HUES64 (cell line): ENCODE results near the gene PDHX.

Experiments used
- H3K27ac ChIP-seq: 2 replicates; pipeline ENCODE4 v1.7.0; 2013; ENCODE audit warnings: low read depth, low read length, inconsistent platforms
- H3K27me3 ChIP-seq: 2 replicates; pipeline ENCODE4 v1.6.1; 2013; ENCODE audit warnings: mild to moderate bottlenecking, low read length; ENCODE audit not compliant: insufficient read depth
- H3K36me3 ChIP-seq: 2 replicates; pipeline ENCODE4 v1.6.1; 2013; ENCODE audit warnings: mild to moderate bottlenecking, low read length; ENCODE audit not compliant: insufficient read depth
- H3K4me1 ChIP-seq: 2 replicates; pipeline ENCODE4 v1.6.1; 2013; ENCODE audit warnings: mild to moderate bottlenecking, low read length, moderate library complexity; ENCODE audit not compliant: insufficient read depth
- H3K4me3 ChIP-seq: 2 replicates; pipeline ENCODE4 v1.5.1; 2013; ENCODE audit warnings: mild to moderate bottlenecking, low read length, moderate library complexity
- H3K9ac ChIP-seq: 2 replicates; pipeline ENCODE4 v1.6.1; 2013; ENCODE audit warnings: mild to moderate bottlenecking, low read depth, low read length
- H3K9me3 ChIP-seq: 2 replicates; pipeline ENCODE4 v1.6.1; 2013; ENCODE audit warnings: low read depth, low read length; ENCODE audit not compliant: insufficient read depth
- WGBS: fragments of 150-250, 120-280 bp; methylation state at CpG from one replicate; pipeline ENCODE4 v1.1.7; 2013; ENCODE audit warnings: missing lambda C conversion rate; 5-methylcytosine and 5-hydroxymethylcytosine counted together

PDHX gene

DNA sequence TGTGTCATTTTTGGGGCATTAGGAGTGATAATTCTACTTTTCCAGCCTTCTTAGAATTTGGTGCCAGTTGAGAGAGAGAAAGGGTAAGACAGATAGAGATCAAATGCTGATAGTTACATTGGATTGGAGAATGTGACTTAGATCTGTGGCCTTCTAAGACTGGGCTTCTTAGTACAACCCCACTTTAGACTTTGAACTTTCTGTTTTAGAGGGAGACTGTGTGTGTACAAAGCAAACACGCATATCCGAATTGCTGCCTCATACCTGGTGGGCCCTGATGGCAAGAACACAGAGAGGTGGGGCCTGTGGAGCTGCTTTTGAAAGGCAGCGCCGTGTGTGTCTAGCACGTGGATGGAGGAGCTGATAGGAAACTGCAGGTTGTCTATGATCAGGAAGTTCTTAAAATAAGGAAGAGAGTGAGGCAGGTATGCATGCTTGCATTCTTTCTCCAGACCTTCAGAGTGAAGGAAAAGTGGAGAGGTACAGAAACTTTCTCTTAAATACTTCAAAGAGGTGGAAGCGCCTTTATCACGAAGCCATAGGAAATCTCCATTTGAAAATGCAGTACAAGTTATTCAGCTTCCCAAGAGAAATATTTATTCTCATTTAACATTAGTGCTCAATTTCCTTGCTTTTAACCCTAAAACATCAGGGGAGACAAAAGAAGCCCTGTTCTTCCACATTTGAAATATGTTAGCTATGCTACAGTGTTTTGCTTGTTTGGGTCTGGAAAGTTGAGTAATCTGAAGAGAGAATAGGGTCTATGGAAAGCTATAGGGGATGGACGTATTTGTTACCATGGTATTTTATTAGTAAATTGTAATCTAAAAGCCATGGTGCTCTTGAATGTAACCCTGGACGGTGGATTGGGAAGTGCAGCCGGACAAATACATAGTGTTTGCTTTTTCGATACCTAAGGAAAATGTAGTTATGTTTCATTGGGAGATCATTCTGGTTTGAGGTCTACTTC lies 13.7 kb downstream of the PDHX start:
- Histone ChIP-seq H3K36me3 (peaks cover 26% of the 10 kb centered on the region), H3K9ac (no peak overlapping the region), H3K4me1 (peaks cover 21% of the 10 kb centered on the region), H3K9me3 (no peaks in the 10 kb centered on the region), H3K27me3 (no peaks in the 10 kb centered on the region), H3K4me3 (no peak overlapping the region), H3K27ac (no peak overlapping the region)
- WGBS: 89% methylated on average over 11 of the region's 11 CpGs

DNA sequence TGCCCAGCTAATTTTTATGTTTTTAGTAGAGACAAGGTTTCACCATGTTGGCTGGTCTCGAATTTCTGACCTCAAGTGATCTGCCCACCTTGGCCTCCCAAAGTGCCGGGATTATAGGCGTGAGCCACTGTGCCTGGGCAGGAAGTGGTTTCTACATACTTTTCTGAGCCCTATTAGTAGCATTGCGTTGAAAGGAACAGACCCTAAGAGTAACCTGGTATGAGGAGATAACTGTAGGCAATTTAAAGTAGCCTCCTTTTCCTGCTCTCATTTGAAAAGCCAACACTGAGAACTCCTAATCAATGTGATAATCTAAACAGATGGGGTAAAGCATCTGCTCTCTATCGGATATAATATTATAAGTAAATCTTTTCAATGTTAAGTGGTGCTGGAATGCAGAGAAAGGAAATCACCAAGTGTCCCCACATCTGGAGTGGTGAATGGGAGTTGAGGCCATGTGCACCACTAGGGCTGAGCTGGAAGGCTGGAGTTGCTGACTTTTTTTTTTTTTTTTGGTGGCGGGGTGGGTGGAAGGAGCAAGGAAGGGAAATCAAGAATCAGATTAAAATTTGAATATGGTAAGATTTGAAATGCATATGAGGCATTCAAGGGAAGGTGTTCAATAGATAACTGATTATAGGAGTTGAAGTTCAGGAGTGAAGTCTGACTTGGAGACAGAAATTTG lies 20.7 kb downstream of the PDHX start:
- H3K9me3 ChIP-seq: no peaks in the 10 kb centered on the region
- H3K9ac ChIP-seq: no peak overlapping the region
- H3K27me3 ChIP-seq: no peaks in the 10 kb centered on the region
- 94% methylated on average over 6 of the region's 6 CpGs for WGBS
- H3K4me1 ChIP-seq: no peaks in the 10 kb centered on the region
- no peak overlapping the region for H3K4me3 ChIP-seq
- peaks cover 23% of the 10 kb centered on the region for H3K36me3 ChIP-seq
- H3K27ac ChIP-seq: no peak overlapping the region

DNA sequence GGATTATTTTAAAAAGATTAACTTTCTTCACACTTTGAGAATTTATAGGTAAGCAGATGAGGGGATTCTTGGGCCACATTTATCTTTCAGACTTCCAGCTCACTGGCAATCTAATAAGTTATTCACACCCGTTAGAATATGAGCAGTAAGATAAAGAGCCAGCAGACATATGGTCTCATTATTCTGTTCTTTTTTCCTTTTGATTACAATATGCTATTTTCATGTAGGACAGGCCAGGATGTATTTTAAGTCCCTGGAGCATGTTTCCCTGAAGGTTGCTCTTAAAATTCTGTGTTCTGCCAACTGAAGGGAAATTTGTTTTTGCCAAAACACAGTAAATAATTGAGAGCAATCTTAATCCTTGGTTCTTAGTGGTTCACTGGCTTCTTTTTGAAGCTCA lies 22.2 kb downstream of the PDHX start:
- H3K4me1 ChIP-seq: no peaks in the 10 kb centered on the region
- H3K27ac ChIP-seq: no peak overlapping the region
- H3K4me3 ChIP-seq: no peak overlapping the region
- WGBS: 83% methylated on average over 1 of the region's 1 CpG
- H3K9ac ChIP-seq: no peak overlapping the region
- H3K36me3 ChIP-seq: 0 out of 2 replicates have a peak, but pooled peaks cover 11% of the 10 kb centered on the region
- no peaks in the 10 kb centered on the region for H3K27me3 ChIP-seq
- no peaks in the 10 kb centered on the region for H3K9me3 ChIP-seq

DNA sequence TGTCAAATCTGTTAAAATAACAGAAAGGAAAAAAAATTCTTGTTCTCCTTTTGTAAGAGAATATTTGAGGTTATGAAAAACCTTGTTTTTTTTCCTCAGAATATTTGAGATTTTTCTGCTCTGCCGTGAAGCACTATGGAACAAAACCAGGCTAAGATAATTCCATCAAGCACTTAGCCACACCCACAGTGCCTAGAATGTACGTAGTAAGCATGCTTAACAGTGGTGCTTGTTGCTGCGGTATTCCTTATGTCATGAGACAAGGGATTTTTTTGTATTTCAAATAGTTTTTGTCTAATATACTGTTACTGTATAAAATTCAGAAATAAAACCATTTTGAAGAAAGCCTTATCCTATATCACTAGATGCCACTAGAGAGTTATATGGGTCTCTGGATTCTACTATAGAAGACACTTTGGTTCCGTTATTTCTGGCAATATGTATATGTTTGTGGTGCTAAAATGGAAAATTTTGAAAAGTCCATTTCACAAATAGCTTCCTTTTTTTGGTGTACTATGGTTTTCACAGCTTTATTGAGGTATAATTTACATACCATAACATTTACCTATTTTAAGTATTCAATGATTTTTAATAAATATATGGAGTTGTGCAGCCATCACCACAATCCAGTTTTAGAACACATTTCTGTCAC lies 23.7 kb downstream of the PDHX start:
- Histone ChIP-seq H3K27ac (no peak overlapping the region), H3K9me3 (0 out of 2 replicates have a peak, but pooled peaks cover 3% of the 10 kb centered on the region), H3K4me3 (no peak overlapping the region), H3K27me3 (no peaks in the 10 kb centered on the region), H3K4me1 (no peaks in the 10 kb centered on the region), H3K36me3 (0 out of 2 replicates have a peak, but pooled peaks cover 6% of the 10 kb centered on the region), H3K9ac (no peak overlapping the region)
- 100% methylated on average over 3 of the region's 4 CpGs for WGBS

DNA sequence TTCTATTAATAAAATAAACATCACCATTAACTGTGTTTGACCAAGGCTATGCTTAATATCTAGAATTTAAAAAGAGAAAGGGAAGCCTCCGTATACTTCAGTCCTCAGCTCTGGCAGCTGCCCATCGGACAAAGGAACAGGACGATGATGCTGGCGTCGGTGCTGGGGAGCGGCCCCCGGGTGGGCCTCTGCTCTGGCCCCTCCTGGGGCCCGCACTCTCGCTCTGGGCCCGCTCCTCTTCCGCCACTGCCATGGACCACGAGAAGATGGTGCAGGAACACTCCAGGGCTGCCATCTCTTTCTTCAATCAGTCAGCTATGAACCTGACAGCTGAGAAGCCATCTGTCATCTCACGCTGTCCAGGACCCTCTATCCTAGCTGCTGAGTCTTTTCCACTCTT lies 25.3 kb downstream of the PDHX start:
- no peak overlapping the region for H3K9ac ChIP-seq
- no peaks in the 10 kb centered on the region for H3K4me1 ChIP-seq
- no peaks in the 10 kb centered on the region for H3K27me3 ChIP-seq
- H3K27ac ChIP-seq: no peak overlapping the region
- 0 out of 2 replicates have a peak, but pooled peaks cover 6% of the 10 kb centered on the region for H3K36me3 ChIP-seq
- WGBS: 96% methylated on average over 13 of the region's 13 CpGs
- H3K9me3 ChIP-seq: 0 out of 2 replicates have a peak, but pooled peaks cover 3% of the 10 kb centered on the region
- no peak overlapping the region for H3K4me3 ChIP-seq

DNA sequence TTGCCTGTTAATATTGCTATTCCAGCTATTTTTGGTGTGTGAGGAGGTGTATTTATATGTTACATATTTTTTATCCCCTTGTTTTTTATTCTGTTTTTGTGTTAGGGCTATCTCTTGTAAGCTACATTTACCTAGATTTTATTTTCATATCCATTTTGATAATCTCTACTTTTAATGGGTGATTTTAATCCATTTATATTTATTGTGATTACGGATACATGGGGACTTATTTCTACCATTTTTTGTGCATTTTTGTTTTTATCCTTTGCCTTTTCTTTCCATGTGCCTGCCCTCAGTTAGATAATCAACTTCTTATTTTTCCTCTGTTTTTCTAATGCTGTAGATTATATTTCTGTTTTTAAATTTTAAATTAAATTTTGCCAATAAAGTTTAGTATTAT lies 28.3 kb downstream of the PDHX start:
- no peaks in the 10 kb centered on the region for H3K27me3 ChIP-seq
- 0 out of 2 replicates have a peak, but pooled peaks cover 3% of the 10 kb centered on the region for H3K9me3 ChIP-seq
- H3K4me1 ChIP-seq: no peaks in the 10 kb centered on the region
- H3K9ac ChIP-seq: no peak overlapping the region
- 83% methylated on average over 1 of the region's 1 CpG for WGBS
- H3K27ac ChIP-seq: no peak overlapping the region
- no peak overlapping the region for H3K4me3 ChIP-seq
- 0 out of 2 replicates have a peak, but pooled peaks cover 8% of the 10 kb centered on the region for H3K36me3 ChIP-seq

DNA sequence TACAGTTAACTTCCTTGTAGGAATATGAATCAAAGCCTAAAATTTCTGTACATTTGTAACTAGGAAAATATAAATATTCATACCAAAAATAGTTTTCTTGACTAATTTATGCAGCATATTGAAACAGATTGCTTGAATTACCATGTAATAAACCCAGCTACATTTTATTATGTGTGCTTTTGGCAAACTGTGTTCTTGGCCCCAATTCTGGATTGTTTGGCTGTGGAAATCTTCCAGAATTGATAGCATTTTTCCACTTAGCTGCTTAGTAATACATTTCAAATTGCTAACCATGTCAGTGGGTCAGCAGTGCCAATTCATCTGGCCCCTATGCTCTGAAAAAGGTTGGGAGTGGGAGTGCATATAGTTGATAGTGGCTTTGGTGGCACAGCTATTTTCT lies 32.3 kb downstream of the PDHX start:
- H3K27ac ChIP-seq: no peak overlapping the region
- H3K27me3 ChIP-seq: no peaks in the 10 kb centered on the region
- H3K9me3 ChIP-seq: 0 out of 2 replicates have a peak, but pooled peaks cover 3% of the 10 kb centered on the region
- no peak overlapping the region for H3K4me3 ChIP-seq
- 0 out of 2 replicates have a peak, but pooled peaks cover 3% of the 10 kb centered on the region for H3K36me3 ChIP-seq
- no peak overlapping the region for H3K9ac ChIP-seq
- H3K4me1 ChIP-seq: no peaks in the 10 kb centered on the region

DNA sequence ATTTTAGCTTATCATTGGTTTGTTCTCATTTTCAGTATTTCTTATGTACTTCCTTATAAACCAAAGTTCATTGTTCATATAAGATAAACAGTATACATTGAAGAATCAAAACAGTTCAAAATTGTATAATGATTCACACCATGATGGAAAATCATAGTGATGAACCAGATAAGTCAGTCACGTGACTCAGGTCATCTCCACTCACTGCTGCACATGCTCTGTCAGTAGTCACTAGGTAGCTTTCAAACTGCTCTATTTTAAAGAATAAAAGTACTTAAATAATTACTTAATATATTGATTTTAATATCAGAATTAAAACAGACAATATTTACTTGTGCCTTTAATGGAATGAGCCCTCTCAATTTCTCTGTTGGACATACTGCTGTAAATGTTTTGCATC lies 37.5 kb downstream of the PDHX start:
- no peak overlapping the region for H3K9ac ChIP-seq
- H3K27ac ChIP-seq: no peak overlapping the region
- H3K4me3 ChIP-seq: no peak overlapping the region
- H3K27me3 ChIP-seq: no peaks in the 10 kb centered on the region
- H3K4me1 ChIP-seq: peaks cover 4% of the 10 kb centered on the region; the same call in 1 of the 2 replicates
- peaks cover 13% of the 10 kb centered on the region for H3K36me3 ChIP-seq
- 94% methylated on average over 1 of the region's 1 CpG for WGBS
- H3K9me3 ChIP-seq: no peaks in the 10 kb centered on the region

DNA sequence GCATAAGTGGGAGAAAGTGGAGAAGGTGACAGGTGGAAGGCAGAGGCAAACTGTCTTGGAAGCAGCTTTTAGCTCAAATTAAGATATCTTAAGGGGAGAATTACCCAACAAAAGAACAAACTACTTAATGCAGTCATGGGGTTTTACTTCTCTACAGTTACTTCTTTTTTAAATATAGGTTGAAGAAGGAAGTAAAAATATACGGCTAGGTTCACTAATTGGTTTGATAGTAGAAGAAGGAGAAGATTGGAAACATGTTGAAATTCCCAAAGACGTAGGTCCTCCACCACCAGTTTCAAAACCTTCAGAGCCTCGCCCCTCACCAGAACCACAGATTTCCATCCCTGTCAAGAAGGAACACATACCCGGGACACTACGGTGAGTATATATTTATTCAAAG lies 40.8 kb downstream of the PDHX start:
- no peak overlapping the region for H3K9ac ChIP-seq
- peaks cover 25% of the 10 kb centered on the region for H3K36me3 ChIP-seq
- no peak overlapping the region for H3K4me3 ChIP-seq
- 95% methylated on average over 5 of the region's 5 CpGs for WGBS
- H3K4me1 ChIP-seq: peaks cover 4% of the 10 kb centered on the region; the same call in 1 of the 2 replicates
- H3K27ac ChIP-seq: no peak overlapping the region
- no peaks in the 10 kb centered on the region for H3K27me3 ChIP-seq
- no peaks in the 10 kb centered on the region for H3K9me3 ChIP-seq

DNA sequence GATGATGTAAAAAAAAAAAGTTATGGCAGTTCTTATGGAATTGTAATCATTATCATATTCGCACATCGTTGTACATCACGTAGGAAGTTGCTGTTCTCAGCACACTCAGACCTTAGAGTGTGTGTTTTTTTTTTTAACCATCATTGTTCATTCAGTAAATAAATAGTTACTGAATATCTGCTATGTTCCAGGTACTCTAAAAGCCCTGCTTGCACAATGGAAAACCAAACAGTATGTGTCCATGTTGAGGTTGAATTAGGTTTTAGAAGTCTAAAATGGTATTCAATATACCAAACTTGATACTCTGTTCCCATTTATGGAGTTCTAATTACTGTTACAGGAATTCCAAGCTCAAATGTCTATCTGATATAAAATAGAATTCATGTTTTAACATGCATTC lies 41.2 kb downstream of the PDHX start:
- peaks cover 4% of the 10 kb centered on the region; the same call in 1 of the 2 replicates for H3K4me1 ChIP-seq
- H3K9me3 ChIP-seq: no peaks in the 10 kb centered on the region
- no peak overlapping the region for H3K27ac ChIP-seq
- H3K27me3 ChIP-seq: no peaks in the 10 kb centered on the region
- H3K9ac ChIP-seq: no peak overlapping the region
- WGBS: 93% methylated on average over 3 of the region's 3 CpGs
- peaks cover 25% of the 10 kb centered on the region for H3K36me3 ChIP-seq
- H3K4me3 ChIP-seq: no peak overlapping the region

DNA sequence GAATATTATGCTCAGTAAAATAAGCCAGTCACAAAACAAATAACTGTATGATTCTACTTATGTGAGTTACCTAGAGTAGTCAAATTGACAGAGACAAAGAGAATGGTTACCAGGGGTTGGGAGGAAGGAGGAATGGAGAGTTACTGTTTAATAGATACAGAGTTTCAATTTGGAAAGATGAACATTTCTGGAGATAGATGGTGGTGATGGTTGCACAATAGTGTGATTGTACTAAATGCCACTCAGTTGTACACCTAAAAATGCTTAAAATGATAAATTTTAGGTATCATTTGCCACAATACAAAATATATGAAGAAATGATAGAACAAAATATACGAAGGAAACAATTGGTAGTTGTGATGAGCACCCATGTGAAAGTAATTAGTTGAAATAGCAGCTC lies 43.4 kb downstream of the PDHX start:
- Histone ChIP-seq H3K4me3 (no peak overlapping the region), H3K4me1 (peaks cover 4% of the 10 kb centered on the region; the same call in 1 of the 2 replicates), H3K9me3 (no peaks in the 10 kb centered on the region), H3K9ac (no peak overlapping the region), H3K27ac (no peak overlapping the region), H3K36me3 (peaks cover 29% of the 10 kb centered on the region), H3K27me3 (no peaks in the 10 kb centered on the region)
- no CpG with 5 or more reads among the region's 1 CpG for WGBS
